IPS-18c (cell line): ENCODE data around the gene NAALADL2.
"Not testable (repeated sequence)": the region's sequence is repeated elsewhere in the genome, so short reads cannot be mapped to it uniquely, and the experiment has no call there.

Source experiments
- H3K4me3 ChIP-seq: 2 replicates; pipeline ENCODE4 v1.7.0; 2013; ENCODE audit warnings: low read depth, mild to moderate bottlenecking, low read length, moderate library complexity; ENCODE audit not compliant: insufficient read depth
- H3K9me3 ChIP-seq: one replicate; pipeline ENCODE4 v1.6.1; 2013; ENCODE audit warnings: mild to moderate bottlenecking, low read length, moderate library complexity; ENCODE audit not compliant: control insufficient read depth, insufficient read depth

NAALADL2 gene

GRCh38 chr3:175457301-175457700 lies 598.2 kb downstream of the NAALADL2 start:
- H3K4me3 ChIP-seq = no peak overlapping the region
- H3K9me3 ChIP-seq = no peaks in the 10 kb centered on the region

- H3K4me3 ChIP-seq, H3K9me3 ChIP-seq: not testable (repeated sequence)
Measured at GRCh38 chr3:175460849-175461399, 601.8 kb downstream of the NAALADL2 start.

GRCh38 chr3:175464362-175464761 lies 605.2 kb downstream of the NAALADL2 start:
- H3K4me3 ChIP-seq = no peak overlapping the region
- H3K9me3 ChIP-seq = no peaks in the 10 kb centered on the region

- Histone ChIP-seq H3K9me3 (no peaks in the 10 kb centered on the region), H3K4me3 (no peak overlapping the region)
Measured at GRCh38 chr3:175469124-175469523, 610.0 kb downstream of the NAALADL2 start.

GRCh38 chr3:175475765-175476164 lies 616.6 kb downstream of the NAALADL2 start:
- no peaks in the 10 kb centered on the region for H3K9me3 ChIP-seq
- no peak overlapping the region for H3K4me3 ChIP-seq

GRCh38 chr3:175476489-175476888 lies 617.4 kb downstream of the NAALADL2 start:
- no peaks in the 10 kb centered on the region for H3K9me3 ChIP-seq
- no peak overlapping the region for H3K4me3 ChIP-seq

- H3K9me3 ChIP-seq = no peaks in the 10 kb centered on the region
- H3K4me3 ChIP-seq = no peak overlapping the region
Measured at GRCh38 chr3:175477651-175478224, 618.6 kb downstream of the NAALADL2 start.

- no peak overlapping the region for H3K4me3 ChIP-seq
Measured at GRCh38 chr3:175478301-175478700, 619.2 kb downstream of the NAALADL2 start.

GRCh38 chr3:175479175-175479574 lies 620.0 kb downstream of the NAALADL2 start:
- no peaks in the 10 kb centered on the region for H3K9me3 ChIP-seq
- no peak overlapping the region for H3K4me3 ChIP-seq

More at GRCh38 chr3:175478301-175478700, 619.2 kb downstream of the NAALADL2 start:
- no peaks in the 10 kb centered on the region for H3K9me3 ChIP-seq

- Histone ChIP-seq H3K9me3 (no peaks in the 10 kb centered on the region), H3K4me3 (no peak overlapping the region)
Measured at GRCh38 chr3:175479800-175480199, 620.7 kb downstream of the NAALADL2 start.

- Histone ChIP-seq H3K9me3 (no peaks in the 10 kb centered on the region), H3K4me3 (no peak overlapping the region)
Measured at GRCh38 chr3:175484666-175485065, 625.5 kb downstream of the NAALADL2 start.

- Histone ChIP-seq H3K4me3 (no peak overlapping the region), H3K9me3 (no peaks in the 10 kb centered on the region)
Measured at GRCh38 chr3:175485436-175485835, 626.3 kb downstream of the NAALADL2 start.

- Histone ChIP-seq H3K9me3 (no peaks in the 10 kb centered on the region), H3K4me3 (no peak overlapping the region)
Measured at GRCh38 chr3:175486255-175486654, 627.1 kb downstream of the NAALADL2 start.

GRCh38 chr3:175489406-175489805 lies 630.3 kb downstream of the NAALADL2 start:
- Histone ChIP-seq H3K4me3 (no peak overlapping the region), H3K9me3 (no peaks in the 10 kb centered on the region)

GRCh38 chr3:175493301-175493700 lies 634.2 kb downstream of the NAALADL2 start:
- Histone ChIP-seq H3K4me3 (no peak overlapping the region), H3K9me3 (no peaks in the 10 kb centered on the region)

- Histone ChIP-seq H3K9me3 (no peaks in the 10 kb centered on the region), H3K4me3 (no peak overlapping the region)
Measured at GRCh38 chr3:175495331-175495730, 636.2 kb downstream of the NAALADL2 start.

GRCh38 chr3:175502155-175502554 lies 643.0 kb downstream of the NAALADL2 start:
- Histone ChIP-seq H3K4me3 (no peak overlapping the region), H3K9me3 (no peaks in the 10 kb centered on the region)

GRCh38 chr3:175511219-175511785 lies 652.2 kb downstream of the NAALADL2 start:
- H3K4me3 ChIP-seq = no peak overlapping the region
- no peaks in the 10 kb centered on the region for H3K9me3 ChIP-seq

GRCh38 chr3:175512700-175513099 lies 653.6 kb downstream of the NAALADL2 start:
- Histone ChIP-seq H3K9me3 (no peaks in the 10 kb centered on the region), H3K4me3 (no peak overlapping the region)
